GM18502 (cell line): ENCODE measurements around the gene ECM2.
"Not testable (repeated sequence)": the region's sequence is repeated elsewhere in the genome, so short reads cannot be mapped to it uniquely, and the experiment has no call there.

Source experiments
- ATAC-seq: cut with Tn5 transposase; IDR thresholded peaks from one replicate; pipeline ENCODE4 v1.9.1; 2021; ENCODE audit warnings: mild to moderate bottlenecking; ENCODE audit not compliant: unreplicated experiment, poor library complexity

Gene ECM2

DNA sequence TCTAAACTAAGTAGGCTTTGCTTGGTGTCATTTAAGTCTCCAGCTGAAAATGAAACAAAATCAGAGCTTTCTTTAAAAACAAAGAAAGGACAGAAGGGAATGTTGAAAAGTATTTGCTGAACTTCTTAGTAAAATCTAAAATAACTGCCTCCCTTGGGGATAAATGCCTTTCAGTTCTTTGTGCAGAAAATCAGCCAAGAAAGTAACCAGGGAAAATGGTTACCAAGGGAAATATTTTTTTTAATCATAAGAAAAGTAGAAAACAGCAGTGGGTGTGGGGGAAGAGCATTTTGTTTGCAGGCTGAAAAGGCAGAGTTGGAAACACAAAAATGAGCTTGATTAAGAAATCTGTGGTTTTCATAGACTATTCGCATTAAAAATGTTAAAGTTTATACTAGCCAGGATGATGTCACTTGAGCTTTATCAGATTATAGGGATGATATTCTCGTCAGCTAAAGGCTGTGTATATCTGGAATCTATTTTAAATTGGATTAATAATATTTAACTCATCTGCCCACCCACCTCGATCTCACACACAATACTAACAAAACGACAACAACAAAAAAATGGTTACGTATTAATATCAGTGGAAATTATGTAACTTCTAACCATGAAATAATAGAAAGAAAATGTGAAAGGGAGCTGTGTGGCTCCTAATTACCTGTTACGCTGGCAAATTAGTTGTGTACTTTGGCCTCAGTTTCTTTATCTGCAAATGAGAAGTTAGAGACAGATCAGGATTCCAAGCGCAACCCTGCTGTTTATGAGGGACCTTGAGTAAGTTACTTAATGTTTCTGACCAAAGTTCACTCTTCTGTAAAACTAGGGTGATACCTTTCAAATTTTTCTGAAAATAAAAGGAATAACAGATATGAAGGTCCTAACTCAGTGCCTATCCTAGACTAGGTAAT is at the start of gene ECM2:
Gene ECM2, minus strand, starts transcription at position 51 of the 911 bp plus-strand sequence. CDS start 13,124 bp downstream, outside the sequence.
- no peak for ATAC-seq

DNA sequence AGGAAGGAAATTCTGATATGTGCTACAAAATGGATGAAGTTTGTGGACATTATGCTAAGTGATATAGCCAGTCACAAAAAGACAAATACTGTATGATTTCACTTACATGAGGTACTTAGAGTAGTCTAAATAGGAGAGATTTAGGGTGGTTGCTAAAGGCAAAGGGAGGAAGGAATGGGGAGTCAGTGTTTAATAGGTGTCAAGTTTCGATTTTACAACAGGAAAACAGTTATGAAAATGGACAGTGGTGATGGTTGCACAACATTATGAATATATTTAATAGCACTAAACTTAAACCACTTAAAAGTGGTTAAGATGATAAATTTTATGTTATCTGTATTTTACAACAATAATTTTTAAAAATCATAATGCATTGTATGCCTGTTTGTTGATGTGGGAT is 40.4 kb upstream of the ECM2 start:
- ATAC-seq, result no peak

GRCh38 chr9:92573612-92574011 is 37.8 kb upstream of the ECM2 start:
- ATAC-seq, result not testable (repeated sequence)

- ATAC-seq, result not testable (repeated sequence)
Observed at GRCh38 chr9:92571871-92572270, 36.1 kb upstream of the ECM2 start.

- no peak for ATAC-seq
Observed at GRCh38 chr9:92564982-92565381, 29.2 kb upstream of the ECM2 start.

DNA sequence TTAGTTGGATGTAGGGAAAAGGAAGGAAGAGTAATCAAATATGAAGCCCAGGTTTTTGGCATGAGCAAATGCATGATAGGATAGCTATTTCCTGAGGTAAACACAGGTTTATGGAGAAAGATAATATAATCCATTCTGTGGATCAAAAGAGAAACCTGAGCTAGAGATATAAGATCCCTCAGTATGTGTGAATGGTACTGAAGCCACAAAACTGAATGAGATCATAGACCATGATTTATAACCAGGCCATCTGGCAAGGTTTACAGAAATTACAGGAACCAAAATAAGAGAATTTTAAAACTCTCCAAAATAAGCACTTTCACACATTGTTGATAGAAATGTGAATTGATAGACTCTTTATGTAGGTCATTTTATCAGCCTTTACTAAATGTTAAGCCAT is 28.7 kb upstream of the ECM2 start:
- no peak for ATAC-seq

DNA sequence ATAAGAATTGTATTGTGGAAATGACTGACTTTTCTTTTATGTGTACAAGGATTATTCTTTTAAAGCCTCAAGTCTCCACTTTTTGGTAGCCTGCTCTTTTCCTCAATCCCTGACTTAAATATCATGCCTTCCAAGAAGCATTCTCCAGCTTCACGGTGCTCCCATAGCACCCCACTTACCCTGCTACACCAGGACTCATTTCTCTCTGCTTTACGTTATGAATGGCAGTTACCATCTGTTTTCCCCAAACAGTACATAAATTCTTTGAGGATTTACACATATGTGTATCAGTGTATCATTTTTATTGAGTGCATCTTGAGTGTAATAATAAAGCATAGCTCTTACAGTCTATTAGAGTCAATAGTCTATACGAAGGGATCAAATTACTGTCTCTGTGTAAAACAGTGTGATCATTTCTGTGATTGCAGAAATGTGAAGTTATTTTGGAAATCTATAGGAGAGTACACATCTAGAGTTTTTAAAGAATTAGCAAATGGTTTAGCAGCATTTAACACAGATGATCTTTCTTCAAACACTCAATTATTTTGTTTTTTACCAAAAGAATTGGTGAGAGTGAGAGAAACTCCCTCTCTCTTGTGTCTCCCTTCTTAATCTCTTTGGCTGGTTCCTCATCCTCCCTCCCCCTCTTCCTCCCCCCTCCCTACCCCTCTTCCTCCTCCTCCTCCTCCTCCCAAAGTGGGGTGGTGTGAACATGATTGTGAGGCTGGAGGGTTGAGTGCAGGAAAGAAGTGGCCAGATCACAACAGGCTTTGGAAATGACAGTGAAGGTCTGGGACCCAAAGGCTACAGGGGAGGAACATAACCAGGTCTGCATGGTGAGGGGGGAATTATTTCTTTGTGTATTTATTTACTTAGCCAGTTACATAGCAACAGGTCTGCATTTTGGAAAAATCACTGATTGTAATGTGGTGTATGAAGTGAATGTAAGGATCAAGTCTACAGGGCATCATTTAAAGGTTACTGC is 27.6 kb upstream of the ECM2 start:
- ATAC-seq, result no peak

GRCh38 chr9:92562461-92562967 is 26.7 kb upstream of the ECM2 start:
- no peak for ATAC-seq

GRCh38 chr9:92561374-92562330 is 25.9 kb upstream of the ECM2 start:
- ATAC-seq, result no peak

DNA sequence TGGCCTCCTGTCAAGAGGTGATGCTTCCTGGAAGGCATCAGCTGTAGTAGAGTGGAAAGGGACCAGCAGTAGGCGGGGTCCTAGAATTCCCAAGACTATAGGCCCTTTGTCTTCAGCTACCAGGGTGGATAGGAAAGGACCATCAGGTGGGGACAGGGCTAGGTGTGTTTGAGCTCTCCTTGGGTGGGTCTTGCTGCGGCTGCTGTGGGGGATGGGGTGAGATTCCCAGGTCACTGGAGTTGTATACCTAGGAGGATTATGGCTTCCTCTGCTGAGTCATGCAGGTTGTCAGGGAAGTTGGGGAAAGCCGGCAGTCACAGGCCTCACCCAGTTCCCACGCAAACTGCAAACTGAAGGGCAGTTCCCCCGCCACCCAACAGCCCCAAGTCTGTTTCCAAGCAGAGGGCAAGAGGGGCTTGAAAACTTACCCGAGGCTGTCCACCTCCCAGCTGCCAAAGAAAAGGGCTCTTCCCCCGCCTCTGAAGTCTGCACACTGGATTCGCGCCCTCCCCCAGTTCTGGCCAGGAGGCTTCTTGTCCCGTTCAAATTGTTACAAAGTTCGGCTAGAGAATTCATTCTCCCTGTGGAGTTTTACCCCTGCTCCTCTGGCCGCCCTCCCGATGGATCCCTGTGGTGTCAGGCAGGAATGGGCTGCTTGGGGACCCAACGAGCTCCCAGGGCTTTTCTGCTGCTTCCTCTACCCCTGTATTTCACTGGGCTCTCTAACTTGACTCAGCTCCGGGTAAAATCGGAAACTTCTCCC is 23.0 kb upstream of the ECM2 start:
- no peak for ATAC-seq

DNA sequence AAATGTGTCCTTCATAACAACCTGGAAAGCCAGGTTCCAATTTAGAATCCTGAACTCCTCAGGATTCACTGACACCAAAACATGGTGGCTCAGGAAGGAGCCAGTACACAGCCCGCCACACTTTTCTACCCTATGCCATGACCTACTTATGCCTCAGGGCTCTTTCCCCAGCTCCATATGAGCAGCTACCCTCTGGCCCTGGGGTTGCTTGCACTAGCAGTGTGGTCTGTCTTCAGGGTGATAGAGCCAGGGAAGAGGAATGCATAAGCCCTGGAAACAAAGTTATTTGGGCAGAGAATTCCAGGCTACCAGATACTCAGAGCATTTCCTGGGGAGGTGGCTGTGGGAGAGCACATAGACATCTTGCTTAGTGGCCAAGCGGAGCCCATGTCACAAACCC is 15.0 kb upstream of the ECM2 start:
- ATAC-seq, result no peak

- no peak for ATAC-seq
Observed at GRCh38 chr9:92547356-92547755, 11.6 kb upstream of the ECM2 start.

DNA sequence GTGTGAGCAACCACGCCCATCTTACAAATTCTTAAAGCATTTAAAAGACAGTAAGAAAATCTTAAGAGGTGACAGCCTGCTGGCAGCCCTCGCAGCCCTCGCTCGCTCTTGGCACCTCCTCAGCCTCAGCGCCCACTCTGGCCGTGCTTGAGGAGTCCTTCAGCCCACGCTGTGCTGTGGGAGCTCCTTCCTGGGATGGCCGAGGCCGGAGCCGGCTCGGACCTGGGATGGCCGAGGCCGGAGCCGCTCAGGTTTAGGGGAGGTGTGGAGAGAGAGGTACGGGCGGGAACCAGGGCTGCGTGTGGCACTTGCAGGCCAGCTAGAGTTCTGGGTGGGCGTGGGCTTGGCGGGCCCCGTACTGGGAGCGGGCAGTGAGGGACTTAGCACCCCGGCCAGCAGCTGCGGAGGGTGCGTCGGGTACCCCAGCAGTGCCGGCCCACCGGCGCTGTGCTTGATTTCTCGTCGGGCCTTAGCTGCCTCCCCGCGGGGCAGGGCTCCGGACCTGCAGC is 9.3 kb upstream of the ECM2 start:
- ATAC-seq, result no peak

DNA sequence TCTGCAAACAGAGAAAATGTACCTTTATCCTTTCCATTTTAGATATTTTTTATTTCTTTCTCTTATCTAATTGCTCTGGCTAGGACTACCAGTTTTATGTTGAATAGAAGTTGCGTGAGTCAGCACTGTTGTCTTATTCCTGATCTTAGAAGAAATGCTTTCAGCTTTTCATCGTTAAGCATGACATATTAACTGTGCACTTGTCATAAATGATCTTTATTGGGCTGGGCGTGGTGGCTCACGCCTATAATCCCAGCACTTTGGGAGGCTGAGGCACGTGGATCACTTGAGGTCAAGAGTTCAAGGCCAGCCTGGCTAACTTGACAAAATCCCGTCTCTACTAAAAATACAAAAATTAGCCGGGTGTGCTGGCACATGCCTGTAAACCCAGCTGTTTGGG is 8.2 kb upstream of the ECM2 start:
- ATAC-seq, result no peak

- ATAC-seq, result no peak
Observed at GRCh38 chr9:92538541-92538940, 2.8 kb upstream of the ECM2 start.

DNA sequence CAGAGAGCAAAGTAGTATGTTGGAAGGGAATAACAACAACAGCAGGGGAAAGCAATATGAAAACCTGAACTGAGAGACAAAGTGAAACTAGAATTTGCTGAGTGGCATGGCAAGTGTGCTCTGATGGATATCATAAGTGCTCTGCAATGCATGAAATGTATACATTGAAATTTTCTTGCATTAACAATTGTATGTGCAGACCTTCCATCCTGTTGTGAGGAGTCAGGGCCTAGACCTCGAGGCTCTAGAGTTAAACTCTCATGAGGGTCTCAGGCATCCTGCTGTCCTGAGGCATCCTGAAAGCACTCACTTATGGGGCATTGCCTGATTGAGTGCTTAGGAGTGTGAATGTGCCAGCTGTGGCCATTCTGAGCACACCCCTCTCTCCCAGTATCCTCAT is 1.1 kb downstream of the ECM2 start:
- ATAC-seq, result no peak

DNA sequence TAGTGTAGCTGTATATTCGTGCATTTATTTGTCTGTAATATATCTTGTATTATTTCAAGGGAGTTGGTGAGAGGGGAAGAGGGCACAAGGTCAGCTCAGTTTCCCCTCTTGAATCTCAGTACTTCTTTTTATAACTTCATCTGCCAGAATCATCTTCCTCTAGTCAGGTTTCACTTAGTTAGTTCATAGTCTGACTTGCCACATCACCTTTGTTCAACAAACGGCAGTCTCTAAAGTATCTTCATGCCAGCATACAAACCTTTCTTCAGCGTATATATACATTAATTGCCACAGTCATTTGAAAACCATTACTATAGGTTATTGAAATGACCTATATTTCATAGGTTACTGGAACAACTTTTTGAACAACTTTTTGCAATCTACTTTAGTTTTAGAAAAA is 1.6 kb downstream of the ECM2 start:
- ATAC-seq, result no peak

GRCh38 chr9:92530893-92531292 is 4.9 kb downstream of the ECM2 start:
- no peak for ATAC-seq

GRCh38 chr9:92529124-92529523 is 6.7 kb downstream of the ECM2 start:
- no peak for ATAC-seq
